Fibroblast of mammary gland (primary cell): ENCODE results near the gene SLC16A6.
"Not testable (repeated sequence)": the region's sequence is repeated elsewhere in the genome, so short reads cannot be mapped to it uniquely, and the experiment has no call there.

ENCODE experiments used
- DNase-seq: peaks from one replicate; pipeline ENCODE4 v3.0.0-alpha.2; 2010; ENCODE audit warnings: low read depth
- H3K4me3 ChIP-seq: 2 replicates; pipeline ENCODE4 v1.5.1; 2011; ENCODE audit warnings: low read depth, mild to moderate bottlenecking, low read length, moderate library complexity; ENCODE audit not compliant: control insufficient read depth
- TF ChIP-seq, protein P1 (sequence below): conservative IDR thresholded peaks from 2 replicates; pipeline ENCODE4 v1.5.1; 2011; ENCODE audit warnings: low read depth, low read length, inconsistent platforms; ENCODE audit not compliant: control insufficient read depth, insufficient read depth

The SLC16A6 gene

GRCh38 chr17:68290268-68290954, 516 bp downstream of the SLC16A6 start:
- TF ChIP-seq, protein P1, sequence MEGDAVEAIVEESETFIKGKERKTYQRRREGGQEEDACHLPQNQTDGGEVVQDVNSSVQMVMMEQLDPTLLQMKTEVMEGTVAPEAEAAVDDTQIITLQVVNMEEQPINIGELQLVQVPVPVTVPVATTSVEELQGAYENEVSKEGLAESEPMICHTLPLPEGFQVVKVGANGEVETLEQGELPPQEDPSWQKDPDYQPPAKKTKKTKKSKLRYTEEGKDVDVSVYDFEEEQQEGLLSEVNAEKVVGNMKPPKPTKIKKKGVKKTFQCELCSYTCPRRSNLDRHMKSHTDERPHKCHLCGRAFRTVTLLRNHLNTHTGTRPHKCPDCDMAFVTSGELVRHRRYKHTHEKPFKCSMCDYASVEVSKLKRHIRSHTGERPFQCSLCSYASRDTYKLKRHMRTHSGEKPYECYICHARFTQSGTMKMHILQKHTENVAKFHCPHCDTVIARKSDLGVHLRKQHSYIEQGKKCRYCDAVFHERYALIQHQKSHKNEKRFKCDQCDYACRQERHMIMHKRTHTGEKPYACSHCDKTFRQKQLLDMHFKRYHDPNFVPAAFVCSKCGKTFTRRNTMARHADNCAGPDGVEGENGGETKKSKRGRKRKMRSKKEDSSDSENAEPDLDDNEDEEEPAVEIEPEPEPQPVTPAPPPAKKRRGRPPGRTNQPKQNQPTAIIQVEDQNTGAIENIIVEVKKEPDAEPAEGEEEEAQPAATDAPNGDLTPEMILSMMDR, result no peak
- no peak for DNase-seq
- H3K4me3 ChIP-seq, result no peak overlapping the region

GRCh38 chr17:68289936-68290267, 1.0 kb downstream of the SLC16A6 start:
- no peak for DNase-seq
- H3K4me3 ChIP-seq, result no peak overlapping the region
- TF ChIP-seq, protein P1, result no peak

DNA sequence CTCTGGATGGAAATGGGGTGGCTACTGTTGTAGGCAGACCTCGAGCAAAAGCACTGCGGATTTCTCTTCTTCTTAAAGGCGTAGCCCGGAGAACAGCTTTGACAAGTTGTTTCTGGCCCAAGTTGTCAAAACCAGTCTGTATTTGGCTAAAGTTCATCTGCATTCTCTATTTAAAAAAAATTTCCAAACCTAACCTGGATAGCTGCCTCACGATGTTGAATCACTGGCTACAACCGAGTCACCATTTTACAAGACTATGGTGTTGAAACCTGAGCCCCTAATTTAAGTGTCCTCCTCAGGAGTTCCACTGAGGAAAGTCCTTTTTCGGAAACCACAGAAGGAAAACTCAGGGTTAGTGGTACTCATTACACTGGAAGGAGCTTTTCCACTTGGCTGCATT, 1.5 kb downstream of the SLC16A6 start:
- TF ChIP-seq, protein P1, result no peak
- DNase-seq, result no peak
- H3K4me3 ChIP-seq, result no peak overlapping the region

GRCh38 chr17:68288804-68289203, 2.1 kb downstream of the SLC16A6 start:
- TF ChIP-seq, protein P1, result no peak
- no peak overlapping the region for H3K4me3 ChIP-seq
- no peak for DNase-seq

DNA sequence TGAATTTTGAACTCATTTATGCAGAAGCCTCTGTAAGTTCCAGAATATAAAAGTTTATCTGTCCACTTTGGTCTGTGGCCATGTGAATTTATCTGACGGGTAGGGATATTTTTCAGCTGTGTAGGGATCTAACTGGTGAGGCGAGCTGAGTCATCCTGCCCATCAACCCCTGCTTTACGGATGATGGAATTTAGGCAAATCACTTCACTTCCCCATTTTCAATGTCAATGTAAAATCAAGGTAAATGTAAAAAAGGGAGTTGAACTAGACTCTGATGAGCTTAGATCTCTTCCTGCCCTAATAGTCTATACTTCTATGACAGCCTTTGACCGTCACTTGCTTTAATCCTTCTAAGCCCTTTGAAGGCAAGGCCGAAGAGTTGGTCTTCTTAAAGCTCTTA, 2.6 kb downstream of the SLC16A6 start:
- no peak for DNase-seq
- TF ChIP-seq, protein P1, result no peak
- H3K4me3 ChIP-seq, result no peak overlapping the region

GRCh38 chr17:68281965-68282364, 9.0 kb downstream of the SLC16A6 start:
- not testable (repeated sequence) for DNase-seq, H3K4me3 ChIP-seq

GRCh38 chr17:68277807-68278206, 13.1 kb downstream of the SLC16A6 start:
- no peak overlapping the region for H3K4me3 ChIP-seq
- TF ChIP-seq, protein P1, result no peak
- no peak for DNase-seq

DNA sequence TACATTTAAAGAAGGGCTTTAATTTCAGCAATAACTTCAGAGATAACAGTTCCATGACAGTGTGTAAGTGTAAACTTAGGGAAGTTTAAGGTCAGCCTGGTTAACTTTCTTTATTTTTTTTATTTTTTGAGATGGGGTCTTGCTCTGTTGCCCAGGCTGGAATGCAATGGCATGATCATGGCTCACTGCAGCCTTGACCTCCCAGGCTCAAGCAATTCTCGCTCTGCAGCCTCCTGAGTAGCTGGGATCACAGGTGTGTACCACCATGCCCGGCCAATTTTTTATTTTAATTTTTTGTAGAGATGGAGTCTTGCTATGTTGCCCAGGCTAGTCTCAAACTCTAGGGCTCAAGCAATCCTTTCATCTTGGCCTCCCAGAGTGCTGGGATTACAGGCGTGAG, 14.6 kb downstream of the SLC16A6 start:
- H3K4me3 ChIP-seq, DNase-seq: not testable (repeated sequence)
